HG02885 (cell line): Measurements from ENCODE around the gene RNASE11.
"Not testable (repeated sequence)": the region's sequence is repeated elsewhere in the genome, so short reads cannot be mapped to it uniquely, and the experiment has no call there.

Experiments
- ATAC-seq: cut with Tn5 transposase; IDR thresholded peaks from one replicate; pipeline ENCODE4 v1.9.1; 2021; ENCODE audit warnings: mild to moderate bottlenecking; ENCODE audit not compliant: unreplicated experiment, poor library complexity

Gene RNASE11

DNA sequence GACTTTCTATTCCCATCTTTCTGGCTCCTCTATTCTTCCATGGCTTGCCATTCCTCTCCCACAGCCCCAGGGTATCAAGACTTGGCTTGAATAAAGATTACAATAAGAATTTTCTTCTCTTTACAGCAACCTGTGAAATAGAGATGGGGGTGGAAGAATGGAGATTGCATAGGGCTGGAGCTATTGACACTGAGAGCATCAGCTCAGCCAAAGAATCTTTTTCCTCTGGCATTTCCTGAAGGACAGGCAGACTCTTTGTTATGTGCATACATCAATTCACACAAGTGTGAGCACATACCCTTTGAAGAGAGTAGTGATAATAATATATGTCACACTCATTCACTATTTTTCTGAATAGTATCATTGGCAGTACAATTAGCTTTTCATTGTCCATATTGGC lies 4.7 kb downstream of the RNASE11 start:
- ATAC-seq = no peak

DNA sequence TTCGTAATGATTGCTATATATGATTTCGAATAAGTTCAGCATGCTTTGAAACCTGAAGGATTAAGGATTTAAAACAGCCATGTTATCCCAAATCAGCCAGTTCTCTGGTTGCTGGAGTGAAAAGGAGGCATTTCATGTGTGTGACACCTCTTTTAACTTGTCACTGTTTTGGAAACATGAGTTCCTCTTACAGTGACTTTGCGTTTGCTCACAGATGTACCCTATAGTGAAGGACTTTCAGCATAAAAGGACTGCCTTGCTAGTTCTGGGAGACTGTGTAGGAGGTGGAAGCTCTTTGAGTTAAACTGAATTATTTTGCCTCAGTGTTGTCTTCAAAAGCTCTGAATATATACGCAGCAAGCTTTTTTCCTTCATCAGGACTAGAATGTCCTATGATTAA lies 7.6 kb downstream of the RNASE11 start:
- ATAC-seq = no peak

DNA sequence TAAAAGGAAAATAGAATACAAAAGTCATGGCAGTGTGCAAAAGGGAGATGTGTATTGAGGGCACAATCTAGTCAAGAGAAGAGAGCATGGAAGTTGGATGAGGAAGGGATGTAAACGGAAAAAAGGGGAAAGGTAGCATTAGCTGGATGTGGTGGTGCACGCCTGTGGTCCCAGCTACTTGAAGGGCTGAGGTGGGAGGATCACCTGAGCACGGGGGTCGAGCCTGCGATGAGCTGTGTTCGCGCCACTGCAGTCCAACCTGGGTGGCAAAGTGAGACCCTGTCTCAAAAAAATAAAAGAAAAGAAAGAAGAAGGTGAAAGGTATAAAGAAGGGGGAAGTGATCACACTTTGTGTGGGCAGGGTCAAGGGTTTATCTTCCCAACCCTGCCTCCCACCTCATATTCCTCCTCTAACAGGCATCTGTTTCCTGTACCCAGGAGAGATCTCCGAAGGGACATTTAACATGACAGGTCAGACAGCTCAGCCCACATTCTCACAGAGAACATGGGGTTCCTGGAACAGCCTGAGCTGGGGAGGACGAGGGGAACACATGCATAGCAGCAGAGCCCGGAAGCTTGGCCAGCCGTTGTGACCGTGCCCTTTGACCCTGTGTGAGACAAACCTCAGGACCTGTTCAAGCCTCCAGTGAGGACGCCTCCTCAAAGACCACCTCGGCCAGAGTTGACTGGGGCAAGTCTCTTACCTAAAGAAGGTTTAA lies 8.9 kb downstream of the RNASE11 start:
- no peak for ATAC-seq

DNA sequence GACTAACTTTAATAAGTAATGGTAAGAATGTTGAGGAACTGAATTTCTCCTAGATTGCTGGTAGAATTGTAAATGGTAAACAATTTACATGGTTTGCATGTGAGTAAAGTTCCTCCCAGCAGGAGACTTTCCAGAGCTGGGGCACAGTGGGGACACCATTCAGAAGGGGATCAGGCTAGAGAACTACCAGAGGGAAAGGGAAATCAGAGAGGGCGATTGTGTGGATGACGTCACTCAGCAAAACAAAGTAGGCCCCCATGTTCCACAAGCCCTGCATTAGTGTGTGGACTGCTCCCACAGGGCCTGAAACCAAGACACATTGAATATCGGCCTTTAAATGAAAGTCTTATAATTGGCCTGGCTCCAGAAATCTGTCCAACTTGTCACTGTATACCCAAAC lies 9.5 kb downstream of the RNASE11 start:
- ATAC-seq = no peak

DNA sequence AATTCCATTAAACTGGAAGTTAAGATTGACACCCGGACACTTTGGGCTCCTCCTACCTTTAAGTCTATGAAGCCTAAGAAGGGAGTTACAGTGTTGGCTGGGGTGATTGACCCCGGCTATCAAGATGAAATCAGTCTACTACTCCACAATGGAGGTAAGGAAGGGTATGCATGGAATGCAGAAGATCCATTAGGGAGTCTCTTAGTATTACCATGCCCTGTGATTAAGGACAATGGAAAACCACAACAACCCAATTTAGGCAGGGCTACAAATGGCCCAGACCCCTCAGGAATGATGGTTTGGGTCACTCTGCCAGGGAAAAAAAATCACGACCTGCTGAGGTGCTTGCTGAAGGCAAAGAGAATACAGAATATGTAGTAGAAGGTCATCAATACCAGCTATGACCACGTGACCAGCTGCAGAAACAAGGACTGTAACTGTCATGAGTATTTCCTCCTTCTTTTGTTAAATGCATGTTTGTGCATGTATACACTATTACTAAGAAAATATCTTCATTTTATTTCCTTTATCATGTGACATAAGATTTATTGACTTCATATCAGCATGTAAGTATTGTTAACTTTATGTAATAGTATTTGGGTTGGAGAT lies 15.3 kb downstream of the RNASE11 start:
- not testable (repeated sequence) for ATAC-seq

DNA sequence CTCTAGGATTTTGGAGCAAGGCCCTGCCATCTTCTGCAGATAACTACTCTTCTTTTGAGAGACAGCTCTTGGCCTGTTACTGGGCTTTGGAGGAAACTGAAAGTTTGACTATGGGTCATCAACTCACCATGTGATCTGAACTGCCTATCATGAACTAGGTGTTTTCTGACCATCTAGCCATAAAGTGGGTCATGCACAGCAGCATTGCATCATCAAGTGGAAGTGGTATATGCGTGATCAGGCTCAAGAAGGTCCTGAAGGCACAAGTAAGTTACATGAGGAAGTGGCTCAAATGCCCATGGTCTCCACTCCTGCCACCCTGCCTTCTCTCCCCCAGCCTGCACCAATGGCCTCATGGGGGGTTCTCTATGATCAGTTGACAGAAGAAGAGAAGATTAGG lies 17.1 kb downstream of the RNASE11 start:
- not testable (repeated sequence) for ATAC-seq

DNA sequence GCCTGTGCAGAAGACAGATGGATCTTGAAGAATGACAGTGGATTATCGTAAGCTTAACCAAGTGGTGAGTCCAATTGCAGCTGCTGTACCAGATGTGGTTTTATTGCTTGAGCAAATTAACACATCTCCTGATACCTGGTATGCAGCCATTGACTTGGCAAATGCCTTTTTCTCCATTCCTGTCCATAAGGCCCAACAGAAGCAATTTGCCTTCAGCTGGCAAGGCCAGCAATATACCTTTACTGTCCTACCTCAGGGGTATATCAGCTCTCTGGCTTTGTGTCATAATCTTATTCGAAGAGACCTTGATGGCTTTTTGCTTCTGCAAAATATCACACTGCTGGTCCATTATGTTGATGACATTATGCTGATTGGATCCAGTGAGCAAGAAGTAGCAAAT lies 17.9 kb downstream of the RNASE11 start:
- ATAC-seq = not testable (repeated sequence)

DNA sequence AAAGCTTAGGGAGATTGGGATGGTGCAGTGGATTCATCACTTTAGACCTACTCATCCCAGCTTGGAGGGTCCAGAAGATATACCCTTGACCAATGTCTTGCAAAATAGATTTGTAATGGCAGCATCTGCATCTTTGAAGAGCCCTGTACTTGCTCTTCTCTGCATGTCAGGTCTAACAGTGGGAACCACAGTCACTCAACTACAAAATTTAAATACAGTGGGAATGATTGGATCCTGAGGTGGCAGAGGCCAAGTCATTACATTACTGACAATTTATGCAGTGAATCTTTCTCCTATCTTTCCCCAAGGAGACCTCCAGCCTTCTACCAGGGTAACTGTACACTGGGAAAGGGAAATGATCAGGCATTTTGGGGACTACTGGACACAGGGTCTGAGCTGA lies 18.7 kb downstream of the RNASE11 start:
- no peak for ATAC-seq

DNA sequence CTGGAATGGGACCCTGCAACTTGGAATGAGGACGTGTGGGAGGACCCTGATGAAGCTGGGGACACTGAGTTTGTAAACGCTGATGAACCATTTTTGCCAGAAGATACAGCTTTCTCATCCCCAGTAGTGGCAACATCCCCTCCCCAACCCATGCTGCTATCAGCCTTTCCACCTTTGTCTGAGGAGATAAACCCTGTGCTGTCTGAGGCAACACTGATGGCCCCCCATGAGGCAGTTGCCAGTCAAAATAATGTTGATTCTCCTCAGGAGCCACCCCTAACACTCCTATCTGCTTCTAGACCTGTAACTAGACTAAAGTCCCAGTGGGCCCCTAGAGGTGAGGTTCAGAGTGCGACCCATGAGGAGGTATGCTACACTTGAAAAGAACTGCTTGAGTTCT lies 19.4 kb downstream of the RNASE11 start:
- ATAC-seq = no peak

DNA sequence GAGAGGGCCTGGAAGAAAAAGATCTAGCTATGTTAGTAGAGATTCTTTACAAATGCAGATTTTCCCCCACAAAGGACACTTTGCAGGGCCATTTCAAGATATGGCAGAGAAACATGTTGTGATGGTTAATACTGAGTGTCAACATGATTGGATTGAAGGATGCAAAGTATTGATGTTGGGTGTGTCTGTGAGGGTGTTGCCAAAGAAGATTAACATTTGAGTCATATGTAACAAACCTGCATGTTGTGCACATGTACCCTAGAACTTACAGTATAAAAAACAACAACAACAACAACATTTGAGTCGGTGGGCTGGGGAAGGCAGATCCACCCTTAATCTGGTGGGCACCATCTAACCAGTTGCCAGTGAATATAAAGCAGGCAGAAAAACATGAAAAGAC lies 20.6 kb downstream of the RNASE11 start:
- not testable (repeated sequence) for ATAC-seq

DNA sequence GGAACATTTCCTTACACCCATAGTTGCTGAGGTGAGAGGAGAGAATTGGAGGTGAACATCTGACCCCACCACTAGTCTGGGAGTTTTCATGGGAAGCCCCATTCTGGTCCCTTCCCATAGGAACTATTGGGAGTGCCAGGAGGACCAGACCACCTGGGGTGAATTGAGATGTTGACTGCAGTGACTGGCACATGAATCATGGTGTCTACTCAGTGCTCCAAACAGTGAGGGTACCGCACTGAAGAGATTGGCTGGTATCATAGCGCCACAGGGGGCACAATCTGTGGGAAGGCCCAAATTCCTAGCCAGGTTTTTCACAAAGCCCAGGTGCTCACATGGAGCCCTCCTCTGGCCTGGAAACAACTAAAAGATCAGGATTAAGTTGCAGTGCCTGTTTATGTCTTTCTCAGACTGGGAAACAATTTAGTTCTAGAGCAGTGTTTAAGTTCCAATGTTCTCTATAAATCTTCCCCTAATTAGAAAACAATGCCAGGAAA lies 23.3 kb downstream of the RNASE11 start:
- no peak for ATAC-seq

DNA sequence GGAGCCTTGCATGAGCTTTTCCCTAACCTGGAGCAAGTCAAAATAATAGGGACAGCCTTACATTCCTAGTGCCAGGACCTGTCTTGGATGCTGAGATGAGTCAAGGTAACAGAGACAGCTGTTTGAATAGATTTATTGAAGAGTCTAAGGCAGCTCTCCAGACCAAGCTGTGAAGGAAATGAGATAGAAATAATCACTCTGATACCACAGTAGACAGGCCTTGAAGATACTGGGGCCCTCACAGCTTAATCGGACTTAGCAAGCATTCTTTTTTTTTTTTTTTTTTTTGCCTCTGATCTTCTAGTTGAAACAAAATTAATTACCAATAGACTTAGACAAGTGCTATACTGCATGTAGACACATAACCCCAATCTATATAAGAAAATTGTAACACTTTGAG lies 23.8 kb downstream of the RNASE11 start:
- ATAC-seq = no peak

DNA sequence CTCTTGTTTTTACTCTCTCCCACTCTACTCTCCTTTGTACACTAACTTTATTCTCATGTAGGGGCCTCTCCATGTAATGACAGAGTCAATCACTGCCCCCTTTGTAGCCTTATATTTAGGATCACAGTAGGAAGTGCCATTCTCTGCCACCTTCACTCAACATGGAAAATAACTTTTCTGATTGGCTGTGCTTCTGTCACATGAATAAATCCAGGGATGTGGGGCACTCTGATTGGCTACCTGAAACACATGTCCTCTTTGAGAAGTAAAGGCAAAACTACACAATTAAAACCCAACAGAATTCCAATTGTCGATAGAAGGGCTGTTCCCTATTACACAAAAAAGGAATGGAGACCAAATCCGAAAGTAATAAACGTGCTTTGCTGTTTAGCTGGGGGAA lies 26.8 kb downstream of the RNASE11 start, which contains the start of gene RNASE9:
Gene RNASE9 (minus strand): TSS at position 87 of the 400 bp plus-strand sequence.
- no peak for ATAC-seq

DNA sequence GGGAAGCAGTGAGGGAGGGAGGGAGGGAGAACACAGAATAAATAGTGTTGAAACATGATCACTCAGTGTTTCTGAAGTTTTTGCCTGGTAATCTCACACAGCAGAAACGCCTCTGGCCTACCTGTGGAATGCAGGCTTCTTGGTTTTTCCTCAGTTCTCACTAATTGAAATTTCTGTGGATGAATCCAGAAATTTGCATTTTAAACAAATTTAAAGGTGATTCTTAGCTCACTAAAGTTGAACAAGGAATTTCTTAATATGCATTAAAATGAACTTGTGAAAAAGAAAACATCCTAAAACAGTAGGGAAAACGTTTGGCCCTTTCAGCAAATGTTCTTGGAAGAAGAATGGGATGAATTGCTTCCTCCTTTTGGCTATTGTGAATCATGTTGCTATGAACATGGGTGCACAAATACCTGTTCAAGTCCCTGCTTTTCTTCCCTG lies 28.3 kb downstream of the RNASE11 start:
- ATAC-seq = no peak

DNA sequence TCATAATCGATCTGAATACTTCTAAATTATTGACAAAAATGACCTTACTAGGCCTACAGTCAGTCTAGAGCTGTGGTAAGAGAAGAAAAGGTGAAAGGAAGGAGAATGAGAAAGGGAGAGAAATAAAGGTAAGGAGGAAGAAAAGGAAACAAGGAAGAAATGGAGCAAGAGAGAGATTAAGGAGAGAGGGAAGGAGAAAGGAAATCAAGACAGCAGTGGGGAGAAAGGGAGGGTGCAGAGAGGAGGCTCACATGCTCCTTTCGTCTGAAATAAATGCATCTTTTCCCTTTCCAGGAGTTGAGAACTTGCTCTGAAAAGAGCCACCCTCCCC lies 30.6 kb downstream of the RNASE11 start:
- no peak for ATAC-seq

DNA sequence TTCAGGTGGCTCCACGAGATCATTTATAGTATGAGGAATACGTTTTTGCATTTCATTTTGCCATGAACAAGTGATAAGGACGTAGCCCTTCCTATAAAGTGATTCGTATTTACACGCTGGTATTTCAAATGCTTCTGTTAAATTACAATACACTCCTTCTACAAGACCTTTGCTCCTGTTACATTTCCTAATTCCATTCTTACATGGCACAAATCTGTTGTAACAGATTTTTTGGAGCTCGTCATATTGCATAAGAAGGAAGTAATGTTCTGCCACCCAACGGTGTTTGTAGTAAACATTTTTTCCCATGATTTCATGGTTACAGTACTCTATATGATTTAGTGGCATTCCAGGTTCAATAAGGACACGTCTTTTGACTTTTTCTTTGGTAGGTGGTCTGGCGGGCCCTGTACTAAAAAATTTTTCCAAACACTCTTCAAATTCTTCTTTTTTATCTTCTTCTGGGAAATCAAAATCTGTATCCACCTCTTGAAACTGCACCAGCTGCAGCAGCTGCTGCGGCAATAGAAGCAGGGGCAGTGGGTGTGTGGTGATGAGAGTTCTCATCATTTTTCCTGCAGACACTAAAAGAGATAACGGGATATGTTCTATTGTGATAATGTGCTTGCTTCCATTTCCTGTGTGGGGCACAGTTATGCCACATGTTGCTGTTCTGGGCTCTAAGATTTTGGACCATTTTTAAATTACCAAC lies 31.1 kb downstream of the RNASE11 start:
- no peak for ATAC-seq

DNA sequence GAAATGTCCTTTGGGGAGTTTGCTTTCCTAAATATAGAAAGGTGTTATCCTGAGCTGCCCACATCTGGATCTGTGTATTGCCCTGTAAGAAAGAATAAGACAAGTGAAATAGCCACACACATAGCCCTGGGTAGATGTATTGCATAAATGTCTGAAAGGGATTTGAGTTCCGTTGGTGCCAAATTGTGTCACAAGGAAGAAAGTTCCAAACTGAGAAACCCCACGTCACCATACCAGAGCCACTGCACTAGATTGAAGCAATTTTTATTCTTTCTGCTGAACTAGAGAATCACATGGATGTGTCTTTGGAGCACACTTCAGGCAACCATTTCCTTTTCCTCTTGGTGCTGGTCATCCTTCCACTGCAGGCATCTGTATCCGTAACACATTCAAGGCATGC lies 32.0 kb downstream of the RNASE11 start:
- no peak for ATAC-seq

DNA sequence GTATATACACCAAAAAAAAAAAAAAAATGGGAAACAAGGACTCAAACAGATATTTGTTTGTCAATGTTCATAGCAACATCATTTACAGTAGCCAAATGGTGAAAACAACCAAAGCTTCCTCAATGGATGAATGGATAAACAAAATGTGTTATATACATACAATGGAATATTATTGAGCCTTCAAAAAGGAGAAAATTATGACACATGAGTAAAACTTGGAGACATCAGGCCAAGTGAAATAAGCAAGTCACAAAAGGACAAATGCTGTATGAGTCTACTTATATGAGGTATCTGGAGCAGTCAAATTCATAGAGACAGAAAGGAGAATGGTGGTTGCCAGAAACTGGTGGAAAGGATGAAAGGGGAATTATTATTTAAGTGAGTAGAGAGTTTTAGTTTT lies 34.8 kb downstream of the RNASE11 start:
- ATAC-seq = no peak

DNA sequence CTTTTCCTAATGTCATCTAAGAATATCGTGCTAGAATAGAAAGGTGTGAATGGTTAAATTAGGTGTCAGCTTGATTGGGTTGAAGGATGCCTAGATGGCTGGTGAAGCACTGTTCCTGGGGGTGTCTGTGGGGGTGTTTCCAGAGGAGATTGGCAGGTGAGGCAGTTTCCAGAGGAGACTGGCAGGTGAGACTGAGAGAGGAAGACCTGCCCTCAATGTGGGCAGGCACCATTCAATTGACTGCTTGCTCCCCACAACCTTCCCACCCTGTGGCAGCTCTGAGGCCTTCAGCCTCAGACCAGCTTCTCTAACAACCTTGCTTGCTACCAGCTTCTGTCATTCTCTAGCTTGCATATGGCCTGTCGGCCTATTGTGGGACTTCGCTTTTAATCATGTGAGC lies 36.2 kb downstream of the RNASE11 start:
- ATAC-seq = no peak

DNA sequence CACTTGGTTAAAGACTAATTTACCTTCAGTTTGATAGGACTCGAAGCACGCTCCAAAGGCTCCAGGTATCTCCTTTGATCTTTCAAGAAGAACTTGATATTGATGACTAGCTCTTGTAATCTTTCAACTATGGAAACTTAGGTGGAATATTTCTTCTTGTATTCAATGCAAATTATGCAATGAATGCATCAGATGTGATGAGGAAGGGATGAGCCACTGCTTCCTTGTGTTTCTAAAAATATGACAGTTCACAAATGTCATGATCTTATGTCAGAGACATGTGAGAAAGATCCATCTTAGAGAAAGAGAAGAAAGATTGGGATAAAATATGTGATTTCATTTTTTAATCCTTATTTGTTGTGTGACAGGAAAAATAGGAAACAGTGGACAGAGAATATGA lies 36.9 kb downstream of the RNASE11 start:
- no peak for ATAC-seq

DNA sequence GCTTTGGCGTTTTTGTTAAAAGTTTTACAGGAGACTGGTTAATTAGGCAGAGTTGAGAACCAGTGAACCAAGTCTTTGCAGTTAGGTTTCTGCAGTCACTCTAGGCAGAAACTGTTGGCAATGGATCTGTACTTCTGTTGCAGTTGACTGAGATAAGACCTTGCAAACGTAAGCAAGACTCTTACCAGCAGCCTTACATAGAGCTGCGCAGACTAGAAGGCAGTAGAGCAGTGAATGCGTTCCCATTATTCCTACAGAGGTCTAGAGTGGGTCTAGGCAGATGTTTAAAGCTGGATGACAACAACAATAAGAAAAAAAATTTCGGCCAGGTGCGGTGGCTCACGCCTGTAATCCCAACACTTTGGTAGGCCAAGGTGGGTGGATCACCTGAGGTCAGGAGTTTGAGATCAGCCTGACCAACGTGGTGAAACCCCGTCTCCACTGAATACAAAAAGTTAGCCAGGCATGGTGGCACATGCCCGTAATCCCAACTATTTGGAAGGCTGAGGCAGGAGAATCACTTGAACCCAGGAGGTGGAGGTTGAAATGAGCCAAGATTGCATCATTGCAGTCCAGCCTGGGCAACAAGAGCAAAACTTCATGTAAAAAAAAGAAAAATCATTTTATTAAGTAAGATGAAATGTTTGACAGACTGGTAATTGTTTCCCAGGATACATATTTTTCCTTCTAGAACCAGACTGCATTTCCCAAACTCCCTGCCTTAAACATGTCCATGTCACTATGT lies 39.2 kb downstream of the RNASE11 start:
- ATAC-seq = no peak
